Stimulated activated CD4-positive, alpha-beta T cell treated with anti-CD3 and anti-CD28 coated beads, Interleukin-4, amount 100 ng/mL, for 1 hour (primary cell): ENCODE data around the gene SWI5.
"Not testable (repeated sequence)": the region's sequence is repeated elsewhere in the genome, so short reads cannot be mapped to it uniquely, and the experiment has no call there.

Experiments used
- DNase-seq: peaks from one replicate; pipeline ENCODE4 v3.0.0-alpha.2; 2020

Gene SWI5

DNA sequence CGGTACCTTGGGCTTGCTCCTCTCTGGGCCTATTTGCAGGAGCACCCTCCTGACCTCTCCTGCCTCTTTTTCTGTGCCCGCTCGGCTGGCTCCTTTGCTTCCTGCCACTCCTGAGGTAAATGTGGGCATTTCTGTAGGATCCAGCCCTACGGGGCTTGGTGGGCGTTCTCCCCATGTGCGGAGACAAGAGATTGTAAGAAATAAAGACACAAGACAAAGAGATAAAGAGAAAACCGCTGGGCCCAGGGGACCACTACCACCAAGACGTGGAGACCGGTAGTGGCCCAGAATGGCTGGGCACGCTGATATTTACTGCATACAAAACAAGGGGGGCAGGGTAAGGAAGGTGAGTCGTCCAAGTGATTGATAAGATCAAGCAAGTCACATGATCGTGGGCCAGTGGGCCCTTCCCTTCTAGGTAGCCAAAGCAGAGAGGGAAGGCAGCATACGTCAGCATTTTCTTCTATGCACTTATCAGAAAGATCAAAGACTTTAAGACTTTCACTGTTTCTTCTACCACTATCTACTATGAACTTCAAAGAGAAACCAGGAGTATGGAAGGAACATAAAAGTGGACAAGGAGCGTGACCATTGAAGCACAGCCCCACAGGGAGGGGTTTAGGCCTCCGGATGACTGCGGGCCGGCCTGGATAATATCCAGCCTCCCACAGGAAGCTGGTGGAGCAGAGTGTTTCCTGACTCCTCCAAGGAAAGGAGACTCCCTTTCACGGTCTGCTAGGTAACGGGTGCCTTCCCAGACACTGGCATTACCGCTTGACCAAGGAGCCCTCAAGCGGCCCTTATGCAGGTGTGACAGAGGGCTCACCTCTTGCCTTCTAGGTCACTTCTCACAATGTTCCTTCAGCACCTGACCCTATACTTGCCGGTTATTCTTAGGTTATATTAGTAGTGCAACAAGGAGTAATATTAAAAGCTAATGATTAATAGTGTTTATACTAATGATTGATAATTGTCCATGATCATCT is 3.3 kb downstream of the SWI5 start:
- DNase-seq, result not testable (repeated sequence)

DNA sequence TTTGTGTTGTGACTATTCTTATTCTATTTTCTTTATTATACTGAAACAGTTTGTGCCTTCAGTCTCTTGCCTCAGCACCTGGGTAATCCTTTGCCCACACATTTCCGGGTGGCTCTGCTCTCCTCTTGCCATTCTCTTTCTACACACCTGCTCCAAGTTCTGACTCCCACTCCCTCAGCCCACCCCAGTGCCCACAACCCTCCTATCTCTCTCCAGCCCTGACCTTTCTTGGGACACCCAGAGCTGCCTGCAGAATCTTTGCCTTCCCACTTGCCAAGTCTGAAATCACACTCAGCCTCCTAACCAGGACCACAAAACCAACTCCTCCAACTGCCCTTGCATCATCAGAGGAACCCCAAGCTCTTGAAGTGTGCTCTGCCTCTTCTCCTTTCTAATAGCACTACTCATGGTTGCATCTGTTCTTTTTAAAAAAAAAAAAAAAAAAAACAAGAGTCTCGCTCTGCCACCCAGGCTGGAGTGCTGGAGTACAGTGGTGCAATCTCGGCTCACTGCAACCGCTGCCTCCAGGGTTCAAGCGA is 4.1 kb downstream of the SWI5 start:
- no peak for DNase-seq

DNA sequence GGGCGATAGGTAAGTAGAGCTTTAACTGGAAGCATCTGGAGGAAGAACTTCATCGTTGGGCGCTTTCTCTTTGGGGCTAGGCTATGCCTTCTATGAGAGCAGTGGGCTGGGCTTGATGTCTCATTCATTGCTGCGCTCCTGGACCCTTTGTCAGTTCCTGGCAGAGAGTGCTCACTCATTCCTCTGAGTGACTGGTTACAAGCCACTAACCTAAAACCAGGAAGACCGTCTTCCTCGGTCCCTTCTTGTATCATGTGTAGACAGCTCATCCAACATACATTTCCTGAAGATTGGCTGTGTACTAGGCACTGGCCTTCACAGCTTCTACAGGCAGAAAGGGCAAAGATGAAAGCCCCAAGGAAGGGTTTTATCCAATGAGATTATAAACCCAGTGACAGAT is 6.4 kb downstream of the SWI5 start:
- no peak for DNase-seq

GRCh38 chr9:128285033-128285784 is 9.1 kb downstream of the SWI5 start:
- DNase-seq, result no peak

DNA sequence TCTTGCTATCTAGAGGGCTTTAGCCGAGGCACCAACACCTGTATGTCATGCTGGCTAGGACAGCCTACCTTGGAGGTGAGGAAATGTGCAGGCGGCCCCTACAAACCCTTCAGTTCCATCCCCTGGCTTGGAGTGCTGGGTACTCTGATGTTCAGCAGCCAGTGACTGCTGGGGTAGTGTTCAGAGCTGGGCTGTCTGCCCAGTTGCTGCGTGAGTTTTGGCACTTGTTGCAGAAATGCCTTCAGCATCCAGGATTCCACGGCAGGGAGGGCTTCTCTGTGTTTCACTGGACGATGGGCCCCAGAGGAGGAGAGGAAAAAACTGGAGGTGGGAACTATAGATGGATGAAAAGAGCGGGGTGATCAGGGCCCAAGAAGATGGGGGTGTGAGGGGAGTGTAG is 10.4 kb downstream of the SWI5 start:
- no peak for DNase-seq

- DNase-seq, result no peak
These were observed 12.4 kb downstream of the SWI5 start for GRCh38 chr9:128288273-128289004.

- DNase-seq, result no peak
These were observed 15.9 kb downstream of the SWI5 start for GRCh38 chr9:128292009-128292408.

- DNase-seq, result no peak
These were observed 17.0 kb downstream of the SWI5 start for GRCh38 chr9:128293091-128293490.

- DNase-seq, result no peak
These were observed 18.1 kb downstream of the SWI5 start for GRCh38 chr9:128294142-128294541.

DNA sequence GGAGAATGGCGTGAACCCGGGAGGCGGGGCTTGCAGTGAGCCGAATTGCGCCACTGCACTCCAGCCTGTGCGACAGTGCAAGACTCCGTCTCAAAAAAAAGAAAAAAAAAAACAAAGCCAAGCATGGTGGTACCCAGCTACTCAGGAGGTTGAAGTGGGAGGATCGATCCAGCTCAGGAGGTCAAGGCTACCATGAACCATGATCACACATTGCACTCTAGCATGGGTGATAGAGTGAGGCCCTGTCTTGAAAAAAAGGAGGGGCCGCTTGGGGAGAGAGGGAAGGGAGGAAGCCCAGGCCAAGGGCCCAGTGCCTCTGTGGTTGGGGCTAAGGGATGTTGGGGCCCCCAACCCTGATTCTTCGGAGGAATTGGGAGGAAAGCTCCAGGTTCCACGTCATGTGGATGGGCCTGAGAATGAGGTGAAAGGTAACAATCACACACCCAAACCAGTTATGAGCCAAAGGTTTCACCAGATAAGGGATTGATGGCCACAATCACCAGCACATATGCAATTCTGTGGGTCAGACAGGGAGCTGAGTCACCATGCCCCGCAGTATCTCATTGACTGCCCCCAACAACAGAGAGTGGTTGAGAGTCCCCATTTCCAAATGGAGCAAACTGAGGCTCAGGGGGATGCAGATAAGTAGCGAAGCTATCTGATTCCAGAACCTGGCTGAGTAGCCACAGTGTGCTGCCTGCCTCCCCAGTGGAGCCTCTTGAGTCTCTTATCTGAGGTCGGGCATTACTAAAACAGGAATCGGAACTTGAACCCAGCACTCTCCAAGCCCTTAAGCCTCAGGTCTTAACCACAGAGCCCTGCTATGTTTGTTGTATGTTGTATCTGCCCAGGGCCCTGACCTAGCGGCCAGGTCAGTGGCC is 20.5 kb downstream of the SWI5 start:
- no peak for DNase-seq

GRCh38 chr9:128297221-128297773 is 21.2 kb downstream of the SWI5 start:
- DNase-seq, result no peak

DNA sequence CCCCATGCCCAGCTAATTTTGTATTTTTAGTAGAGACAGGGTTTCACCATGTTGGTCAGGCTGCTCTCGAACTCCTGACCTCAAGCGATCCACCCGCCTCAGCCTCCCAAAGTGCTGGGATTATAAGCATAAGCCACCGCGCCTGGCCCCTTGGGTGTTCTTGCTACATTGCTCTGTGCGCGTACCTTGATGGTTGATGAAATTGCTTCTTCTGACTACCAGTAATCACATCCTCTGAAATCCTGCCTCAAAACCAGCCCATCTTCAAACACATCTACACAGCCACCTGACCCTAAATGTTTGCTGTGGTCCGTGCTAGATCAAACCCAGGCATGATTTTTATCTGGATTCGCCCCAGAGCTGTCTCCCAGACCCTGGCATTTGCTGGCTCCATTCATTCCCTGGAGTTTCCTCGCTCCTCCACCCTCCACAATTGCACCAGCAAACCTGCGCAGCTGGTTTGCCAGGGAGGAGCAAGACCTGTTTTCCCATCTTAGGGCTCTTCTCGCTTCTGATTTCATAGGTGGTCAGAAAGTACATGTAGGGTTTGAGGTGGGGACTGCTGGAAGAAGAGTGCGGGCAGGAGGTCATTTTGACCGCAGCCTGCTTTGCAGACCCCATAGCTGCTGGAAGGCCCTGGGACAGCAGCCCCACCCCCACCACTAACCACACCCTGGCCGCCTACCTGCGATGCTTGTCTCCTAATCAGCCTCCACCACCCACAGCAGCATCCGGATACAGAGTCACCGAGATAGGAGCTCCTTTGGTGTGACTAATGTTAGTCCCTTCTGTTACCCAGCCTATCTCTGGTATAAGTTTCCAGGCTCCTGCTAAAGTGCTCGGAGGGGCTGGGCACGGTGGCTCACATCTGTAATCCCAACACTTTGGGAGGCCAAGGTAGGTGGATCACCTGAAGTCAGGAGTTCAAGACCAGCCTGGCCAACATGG is 22.7 kb downstream of the SWI5 start:
- no peak for DNase-seq

DNA sequence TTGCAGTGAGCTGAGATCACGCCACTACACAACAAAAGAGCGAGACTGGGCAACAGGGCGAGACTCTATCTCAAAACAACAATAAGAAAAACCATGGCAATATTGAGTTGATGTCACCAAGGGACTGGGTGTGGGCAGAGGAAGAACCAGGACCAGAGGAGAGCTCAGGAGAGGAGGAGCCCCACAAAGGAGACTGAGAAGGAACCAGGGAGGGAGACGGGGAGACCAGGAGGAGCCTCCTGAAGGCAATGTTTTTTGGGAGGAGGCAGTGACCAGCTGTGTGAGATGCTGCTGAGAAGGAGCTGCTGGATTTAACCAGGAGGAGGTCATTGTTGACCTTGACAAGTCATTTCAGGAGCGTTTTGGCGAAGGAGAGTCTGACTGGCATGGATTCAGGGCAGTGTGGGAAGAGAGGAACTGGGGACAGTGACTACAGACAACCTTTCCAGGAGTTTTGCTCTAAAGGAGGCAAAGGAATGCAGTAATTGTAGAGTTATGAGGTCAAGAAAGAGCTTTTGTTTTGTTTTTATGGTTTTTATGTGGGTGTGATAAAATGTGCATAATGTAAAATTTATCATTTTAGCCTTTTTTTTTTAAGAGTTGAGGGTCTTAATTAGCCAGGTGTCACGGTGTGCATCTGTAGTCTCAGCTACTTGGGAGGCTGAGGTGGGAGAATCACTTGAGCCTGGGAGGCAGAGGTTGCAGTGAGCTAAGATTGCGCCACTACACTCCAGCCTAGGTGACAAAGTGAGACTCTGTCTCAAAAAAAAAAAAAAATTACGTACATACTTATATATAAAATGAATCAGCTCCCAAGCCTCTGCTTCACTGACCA is 28.3 kb downstream of the SWI5 start:
- no peak for DNase-seq

DNA sequence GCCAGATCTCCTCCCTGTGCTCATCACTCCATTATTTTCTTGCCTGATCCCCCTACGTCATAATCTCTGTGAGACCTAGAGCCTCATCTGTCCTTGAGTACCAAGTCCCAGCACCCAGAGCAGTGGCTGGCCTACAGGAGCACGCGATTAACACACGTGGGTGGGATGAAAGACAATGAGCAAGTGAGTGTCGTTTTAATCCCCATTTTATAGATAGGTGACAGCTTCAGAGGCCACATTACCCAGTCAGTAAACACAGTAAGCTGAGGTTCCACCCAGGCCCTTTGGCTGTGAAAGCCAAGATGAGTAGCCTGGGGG is 28.9 kb downstream of the SWI5 start:
- no peak for DNase-seq

GRCh38 chr9:128309551-128309950 is 33.5 kb downstream of the SWI5 start:
- DNase-seq, result no peak

DNA sequence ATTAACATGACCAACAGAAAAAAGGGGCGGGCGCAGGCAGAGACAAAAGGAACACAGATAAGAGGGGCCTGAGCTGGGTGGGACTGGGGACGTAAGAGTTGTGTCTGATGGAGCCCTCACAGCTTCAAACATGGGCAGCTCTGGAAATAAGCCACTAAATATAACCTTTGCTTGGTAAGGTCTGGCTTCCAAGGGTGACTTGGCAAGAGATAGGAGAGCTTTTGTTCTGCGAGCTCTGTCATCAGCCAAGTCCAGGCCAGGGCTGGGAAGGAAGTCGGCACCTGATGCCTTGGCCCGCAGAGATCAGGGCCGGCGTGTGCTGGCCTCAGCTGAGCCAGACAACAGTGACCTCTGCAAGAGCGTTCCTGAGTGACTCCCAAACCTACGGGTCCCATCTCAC is 34.4 kb downstream of the SWI5 start:
- no peak for DNase-seq

DNA sequence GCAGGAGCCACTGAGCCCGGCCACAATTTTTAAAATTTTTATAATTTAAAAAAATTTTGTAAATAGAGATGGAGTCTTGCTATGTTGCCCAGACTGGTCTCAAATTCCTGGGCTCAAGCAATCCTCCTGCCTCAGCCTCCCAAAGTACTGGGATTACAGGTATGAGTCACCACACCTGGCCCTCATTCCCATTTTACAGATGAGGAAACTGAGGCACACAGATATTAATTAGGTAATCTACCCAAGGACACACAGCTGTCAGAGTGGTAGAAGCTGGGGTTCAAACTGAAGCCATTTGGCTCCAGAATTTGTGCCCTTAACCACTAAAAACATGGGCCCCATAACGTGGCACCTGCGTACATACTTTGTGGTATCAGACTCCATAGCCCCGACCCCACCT is 38.6 kb downstream of the SWI5 start:
- DNase-seq, result no peak

DNA sequence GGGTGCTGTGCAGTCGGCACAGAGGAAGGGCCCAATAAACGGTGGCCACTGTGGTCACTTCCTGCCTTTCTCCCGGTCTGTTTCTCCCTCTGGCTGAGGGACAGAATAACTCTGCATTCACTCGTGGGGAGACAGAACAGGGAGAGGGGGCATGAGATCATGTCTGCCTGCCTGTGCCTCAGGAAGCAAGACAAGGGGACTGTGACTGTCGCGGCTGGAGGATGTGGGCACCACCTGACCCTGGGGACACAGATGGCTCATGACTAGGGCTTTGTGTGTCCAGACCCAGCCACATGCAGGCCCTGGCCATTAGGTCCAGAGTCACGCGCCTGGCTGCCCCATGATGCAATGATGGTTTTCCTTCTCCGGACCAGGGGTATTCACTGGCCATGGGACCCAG is 40.3 kb downstream of the SWI5 start:
- DNase-seq, result no peak

DNA sequence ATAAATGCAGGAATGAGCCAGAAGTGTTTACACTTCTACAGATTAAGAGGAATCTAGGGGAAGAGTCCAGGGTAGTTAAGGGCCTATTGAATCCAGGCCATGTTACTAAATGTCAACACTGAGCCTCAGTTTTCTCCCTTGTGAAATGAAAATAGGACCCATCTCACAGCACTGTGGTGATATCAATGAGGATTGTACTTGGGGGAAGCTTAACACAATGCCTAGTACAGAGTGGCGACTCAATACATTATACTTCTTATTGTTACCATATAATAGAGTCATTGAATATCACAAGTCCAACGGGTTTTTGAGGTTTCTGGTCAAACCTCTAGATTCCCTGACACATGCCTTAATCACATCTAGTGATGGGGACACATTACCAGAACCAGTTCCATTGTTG is 41.6 kb downstream of the SWI5 start:
- DNase-seq, result no peak

DNA sequence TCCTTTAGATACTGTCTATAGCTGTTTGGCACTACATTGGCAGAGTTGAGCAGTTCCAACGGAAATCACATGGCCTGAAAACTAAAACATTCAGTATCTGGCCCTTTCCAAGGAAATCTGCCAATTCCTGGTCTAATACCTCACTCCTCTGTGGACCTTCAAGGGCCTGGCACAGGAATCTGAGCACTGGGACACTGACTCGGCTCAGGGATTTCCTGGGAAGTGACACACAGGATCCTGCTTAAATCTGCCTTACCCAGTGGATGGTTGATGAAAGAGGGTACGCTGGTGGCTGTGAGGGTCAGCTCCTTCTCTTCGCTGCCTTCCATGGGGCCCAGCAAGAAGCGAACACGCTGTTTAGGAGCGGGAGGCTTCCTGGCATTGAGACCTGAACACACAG is 45.3 kb downstream of the SWI5 start:
- DNase-seq, result no peak
